T47D (cell line): ENCODE results near the gene KLF9.
"Not testable (repeated sequence)": the region's sequence is repeated elsewhere in the genome, so short reads cannot be mapped to it uniquely, and the experiment has no call there.

ENCODE experiments used
- DNase-seq, 2 experiments: peaks; one replicate each; pipeline versions ENCODE4 v3.0.0 to v3.0.0-alpha.2; 2011 to 2012; ENCODE audit warnings: low read depth in 1 of 2, low spot score in 1 of 2
- JUND ChIP-seq: IDR thresholded peaks from 2 replicates; pipeline ENCODE4 v1.6.1; 2012; ENCODE audit warnings: low read depth
- in situ Hi-C: cut with HindIII; loops from 2 replicates; pipeline ENCODE4 v1.10.0; 2016; ENCODE audit warnings: low sequenced_read_pairs, low pct_unique_long_range_greater_than_20kb

Gene KLF9

DNA sequence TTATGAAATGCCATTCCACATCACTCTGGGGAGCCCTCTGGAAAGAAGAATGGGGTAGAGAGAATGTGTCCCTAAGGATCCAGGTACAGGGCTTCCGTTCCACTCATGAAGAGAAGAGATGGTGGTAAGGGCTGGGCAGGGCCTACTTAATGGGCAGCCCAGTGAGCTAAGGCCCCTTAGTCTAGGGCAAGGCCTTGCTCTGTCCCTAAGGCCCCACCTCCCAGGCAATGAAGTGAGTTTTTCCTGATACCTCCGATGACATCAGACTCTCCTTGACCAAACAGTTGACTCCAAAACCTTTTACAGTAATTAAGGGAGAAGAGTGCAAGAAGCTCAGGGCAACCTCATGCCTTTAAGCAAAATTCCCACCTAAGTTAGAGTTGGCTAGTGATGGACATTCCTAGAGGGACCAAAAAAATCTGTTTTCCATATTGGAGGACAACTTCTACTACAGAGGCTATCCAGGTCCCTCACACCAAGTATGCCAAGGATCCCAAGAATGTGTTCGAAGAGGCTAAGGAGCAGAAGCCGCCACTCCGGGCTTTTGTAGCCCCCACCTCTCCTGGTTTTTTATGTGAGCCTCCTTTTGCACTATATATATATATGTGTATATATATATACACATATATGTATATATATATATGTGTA lies 5.9 kb downstream of the KLF9 start:
- DNase-seq, result no peak
- no peak for TF ChIP-seq JUND
- in situ Hi-C loops, result no loop called here

DNA sequence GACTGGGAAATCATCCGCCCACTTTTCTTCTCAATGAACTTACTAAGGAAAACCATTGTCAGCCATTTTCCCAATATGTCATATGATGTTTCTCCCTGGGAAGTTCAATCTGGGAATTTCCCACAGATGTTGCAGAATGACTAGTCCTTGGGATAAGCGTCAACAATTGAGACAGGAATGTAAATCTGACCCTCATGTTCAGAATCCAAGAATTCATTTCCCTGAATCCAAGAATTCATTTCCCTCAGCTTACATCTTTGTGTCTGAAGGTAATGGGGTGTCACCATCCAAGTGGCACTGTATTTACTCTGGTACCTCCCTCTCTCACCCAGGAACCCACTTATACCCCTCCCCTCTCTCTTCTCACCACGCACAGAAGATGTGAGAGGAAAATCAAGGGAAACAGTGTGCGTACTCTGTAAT lies 7.4 kb downstream of the KLF9 start:
- in situ Hi-C loops, result no loop called here
- DNase-seq, result no peak
- TF ChIP-seq JUND, result no peak

DNA sequence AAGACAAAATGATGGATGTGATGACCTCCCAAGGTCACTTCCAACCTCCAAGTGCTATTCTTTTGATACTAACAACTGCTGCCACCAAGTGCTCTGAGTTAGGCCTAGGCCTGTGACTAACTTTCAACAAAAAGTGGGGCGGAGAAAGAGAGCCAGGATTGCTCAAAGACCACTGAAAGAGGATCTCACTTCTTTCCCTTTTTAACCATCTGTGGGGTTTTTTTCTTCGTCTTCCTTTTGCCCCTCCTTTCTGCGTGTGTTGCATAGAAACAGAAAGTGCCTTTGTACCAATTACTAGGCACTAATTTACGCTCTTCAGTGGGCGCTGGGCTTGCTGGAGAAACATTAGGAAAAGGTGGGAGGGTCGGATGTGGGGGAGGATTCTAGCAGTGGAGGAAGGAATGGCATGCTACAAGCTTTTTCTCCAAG lies 8.0 kb downstream of the KLF9 start:
- DNase-seq, result no peak
- in situ Hi-C loops, result no loop called here
- no peak for TF ChIP-seq JUND

DNA sequence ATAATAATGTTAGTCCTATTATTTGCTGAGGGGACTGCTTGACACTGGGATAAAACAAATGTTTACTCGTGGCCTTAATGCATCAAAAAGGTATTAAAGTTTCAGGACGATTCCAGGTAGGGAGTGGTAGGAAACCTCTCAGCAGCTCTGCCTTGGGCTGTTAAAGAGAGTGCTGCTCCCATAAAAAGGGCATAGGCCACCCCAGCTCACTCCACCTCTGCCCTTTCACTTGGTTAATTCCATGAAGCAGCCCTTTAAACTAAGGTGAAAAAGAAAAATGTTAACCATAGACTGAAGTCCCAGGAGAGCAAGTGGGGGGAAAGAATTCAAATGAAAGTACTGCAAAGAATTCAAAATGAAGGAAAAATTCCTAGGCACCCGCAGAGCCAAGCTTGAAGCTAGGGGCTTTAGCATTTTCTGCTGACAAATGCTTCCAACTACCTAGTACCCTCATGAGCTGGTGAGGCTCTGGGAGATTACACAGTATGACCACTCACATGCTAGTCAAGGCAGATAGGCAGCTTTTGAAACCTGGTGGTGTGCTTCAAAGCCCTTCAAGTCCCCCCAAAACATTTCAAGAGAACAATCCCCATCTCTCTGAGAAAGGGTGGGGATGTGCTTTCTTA lies 8.5 kb downstream of the KLF9 start:
- no peak for DNase-seq
- in situ Hi-C loops, result no loop called here
- TF ChIP-seq JUND, result no peak

DNA sequence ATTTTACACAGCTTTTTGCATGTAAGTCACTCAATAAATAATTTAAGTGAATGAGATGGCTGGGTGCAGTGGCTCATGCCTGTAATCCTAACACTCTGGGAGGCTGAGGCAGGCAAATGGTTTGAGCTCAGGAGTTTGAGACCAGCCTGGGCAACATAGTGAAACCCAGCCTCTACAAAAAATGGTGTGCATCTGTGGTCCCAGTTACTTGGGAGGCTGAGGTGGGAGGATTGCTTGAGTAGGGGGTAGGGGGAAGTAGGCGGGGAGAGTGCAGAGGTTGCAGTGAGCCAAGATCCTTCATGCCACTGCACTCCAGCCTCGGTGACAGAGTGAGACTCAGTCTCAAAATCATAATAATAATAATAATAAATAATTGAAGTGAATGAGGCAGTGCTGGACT lies 10.2 kb downstream of the KLF9 start:
- no peak for DNase-seq
- TF ChIP-seq JUND, result no peak
- in situ Hi-C loops, result no loop called here

DNA sequence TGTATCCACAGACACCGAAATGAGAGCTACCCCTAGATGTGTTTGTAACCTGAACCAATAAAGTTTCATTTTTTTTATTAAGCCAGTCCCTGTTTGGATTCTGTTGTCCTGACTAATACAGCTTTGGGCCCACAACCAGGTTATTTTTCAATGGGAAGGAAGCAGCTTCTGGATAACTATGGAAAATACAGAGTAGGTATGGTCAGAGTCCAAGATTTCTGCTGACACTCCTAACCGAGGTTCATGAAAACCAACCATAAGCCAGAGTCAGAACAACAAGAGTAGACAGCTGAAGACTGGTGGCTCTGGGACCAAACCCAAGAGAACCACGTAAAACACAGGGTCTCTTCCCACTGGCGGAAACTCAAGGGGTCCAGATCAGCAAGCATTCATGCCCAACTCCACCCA lies 10.8 kb downstream of the KLF9 start:
- in situ Hi-C loops, result no loop called here
- TF ChIP-seq JUND, result no peak
- no peak for DNase-seq

DNA sequence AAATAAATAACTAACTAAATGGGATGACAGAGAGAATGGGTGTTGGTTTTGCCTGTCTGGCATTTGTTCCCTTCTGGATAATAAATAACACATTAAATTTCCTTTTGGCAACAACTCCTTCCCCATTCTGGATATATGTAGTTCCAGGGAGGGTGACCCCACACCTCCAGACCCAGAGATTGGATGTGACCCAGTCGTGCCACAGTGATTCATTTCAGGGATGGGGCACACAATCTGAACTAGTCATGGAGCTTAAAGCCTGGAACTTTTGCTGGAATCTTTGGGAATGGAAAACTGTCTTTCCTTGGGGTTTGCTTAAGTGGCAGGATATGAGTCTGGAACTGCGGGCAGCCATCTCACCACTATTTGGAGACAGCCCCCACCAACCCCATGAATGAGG lies 11.3 kb downstream of the KLF9 start:
- in situ Hi-C loops, result no loop called here
- no peak for DNase-seq
- TF ChIP-seq JUND, result no peak

DNA sequence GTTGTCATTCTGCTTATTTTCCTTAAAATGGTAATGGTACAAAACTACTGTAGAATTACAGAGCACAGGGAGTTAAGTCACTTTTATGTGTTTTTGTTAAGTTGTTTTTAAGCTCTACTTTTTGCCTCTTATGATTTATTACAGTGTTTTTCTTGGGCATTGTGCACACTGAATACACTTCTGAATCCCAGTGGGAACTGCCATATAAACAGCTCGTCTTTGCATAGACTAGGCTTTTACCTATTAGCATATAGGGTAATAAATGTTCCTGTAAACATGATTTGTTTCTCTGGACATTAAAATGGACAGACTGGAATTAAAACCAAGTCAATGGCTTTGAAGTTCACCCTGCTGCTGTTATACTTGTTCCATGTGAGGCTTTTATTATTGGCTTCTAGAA lies 12.2 kb downstream of the KLF9 start:
- in situ Hi-C loops, result no loop called here
- no peak for TF ChIP-seq JUND
- DNase-seq, result no peak

DNA sequence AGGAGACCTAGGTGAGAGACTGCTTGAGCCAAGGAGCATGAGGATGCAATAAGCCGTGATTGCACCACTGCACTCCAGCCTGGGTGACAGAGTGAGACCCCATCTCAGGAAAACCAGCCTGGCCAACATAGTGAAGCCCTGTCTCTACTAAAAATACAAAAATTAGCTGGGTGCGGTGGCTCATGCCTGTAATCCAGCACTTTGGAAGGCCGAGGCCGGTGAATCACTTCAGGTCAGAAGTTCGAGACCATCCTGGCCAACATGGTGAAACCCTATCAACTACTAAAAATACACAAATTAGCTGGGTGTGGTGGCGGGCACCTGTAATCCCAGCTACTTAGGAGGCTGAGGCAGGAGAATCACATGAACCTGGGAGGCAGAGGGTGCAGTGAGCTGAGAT lies 13.2 kb downstream of the KLF9 start:
- in situ Hi-C loops, DNase-seq: not testable (repeated sequence)

DNA sequence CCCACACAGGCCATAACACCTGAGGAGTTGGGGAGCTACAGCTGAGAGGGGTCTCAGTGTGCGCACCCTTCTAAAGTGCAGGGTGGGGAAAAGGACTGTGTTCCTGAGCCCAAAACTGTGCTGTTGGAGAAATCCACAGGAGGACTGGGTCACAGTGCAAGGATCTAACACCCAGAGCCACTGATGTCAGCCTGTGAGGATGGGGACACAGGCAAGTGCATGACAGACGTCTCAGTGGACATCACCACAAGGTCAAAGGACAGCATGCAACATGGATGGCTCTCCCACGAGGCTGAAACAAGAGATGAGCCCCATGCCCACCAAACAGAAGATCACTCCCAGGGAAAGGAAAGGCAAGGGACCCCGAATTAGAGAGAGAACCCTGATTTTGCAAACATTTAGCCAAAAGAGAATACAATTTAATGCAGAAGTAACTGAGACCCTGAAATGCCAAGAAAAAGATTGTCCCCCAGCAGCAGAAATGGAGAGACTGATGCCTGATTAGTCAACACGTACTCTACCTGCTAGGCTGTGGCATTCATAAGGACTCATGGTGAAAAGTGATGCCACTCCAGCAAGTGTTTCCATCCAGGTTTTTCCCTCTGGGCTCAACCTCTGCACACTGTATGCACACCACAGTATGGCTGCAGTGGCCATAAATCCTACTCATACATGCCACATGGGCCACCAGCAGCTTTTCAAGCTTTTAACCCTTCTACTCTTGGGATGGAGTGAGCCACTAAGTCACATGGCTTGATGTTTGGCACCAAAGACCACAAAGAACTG lies 14.2 kb downstream of the KLF9 start:
- TF ChIP-seq JUND, result no peak
- in situ Hi-C loops, result no loop called here
- no peak for DNase-seq

DNA sequence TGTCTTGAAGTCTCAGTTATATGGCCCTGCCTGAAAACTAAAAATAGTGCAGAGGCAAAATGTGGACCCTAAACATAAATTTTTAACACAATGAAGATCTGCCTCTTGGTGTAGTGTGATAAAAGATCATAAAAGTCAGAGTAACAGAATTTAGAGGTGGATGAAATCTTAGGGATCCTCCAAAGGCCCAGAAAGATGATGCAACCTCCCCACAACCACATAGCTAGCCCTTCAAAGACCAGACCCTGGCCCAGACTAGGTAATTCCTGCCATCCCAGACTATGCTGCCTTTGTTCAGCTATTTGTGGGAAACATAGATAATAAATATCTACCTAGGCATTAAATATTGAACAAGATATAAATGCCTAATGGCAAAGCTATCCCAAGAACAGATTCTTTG lies 15.3 kb downstream of the KLF9 start:
- in situ Hi-C loops, result no loop called here
- no peak for TF ChIP-seq JUND

DNA sequence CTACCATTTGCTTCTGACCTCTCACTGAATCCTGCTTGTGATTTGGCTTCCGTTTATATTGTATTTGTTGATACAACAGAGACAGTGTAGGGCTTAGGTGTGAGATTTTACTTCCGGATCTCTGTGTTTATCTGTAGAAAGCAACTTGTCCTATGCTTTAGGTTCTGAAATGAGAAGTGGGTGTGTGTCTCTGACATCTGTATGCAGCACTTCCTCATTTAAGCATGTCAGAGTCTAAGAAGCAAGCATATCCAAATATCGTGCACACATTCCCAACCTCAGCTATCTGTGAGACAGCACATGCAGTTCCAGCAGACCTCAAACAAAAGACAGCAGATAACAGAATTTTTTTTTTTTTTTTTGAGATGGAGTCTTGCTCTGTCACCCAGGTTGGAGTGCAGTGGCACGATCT lies 16.3 kb downstream of the KLF9 start:
- in situ Hi-C loops, result no loop called here
- no peak for DNase-seq
- no peak for TF ChIP-seq JUND

More for the DNA sequence above, 15.3 kb downstream of the KLF9 start:
- DNase-seq, result no peak

DNA sequence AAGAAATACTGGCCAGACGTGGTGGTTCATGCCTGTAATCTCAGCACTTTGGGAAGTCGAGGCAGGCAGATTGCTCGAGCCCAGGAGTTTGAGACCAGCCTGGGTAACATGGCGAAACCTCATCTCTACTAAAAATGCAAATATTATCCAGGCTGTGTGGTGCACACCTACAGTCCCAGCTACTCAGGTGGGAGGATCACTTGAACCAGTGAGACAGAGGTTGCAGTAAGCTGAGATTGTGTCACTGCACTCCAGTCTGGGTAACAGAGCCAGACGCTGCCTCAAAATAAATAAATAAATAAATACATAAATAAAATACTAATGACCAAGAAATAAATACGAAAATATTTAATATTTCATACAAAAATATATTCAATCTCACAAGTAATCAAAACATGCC lies 18.8 kb downstream of the KLF9 start:
- in situ Hi-C loops, result no loop called here
- no peak for DNase-seq
- TF ChIP-seq JUND, result no peak
